Measurements from ENCODE around the gene GALNT6. TPM values are rescaled to one million over a fixed set of nuclear protein-coding genes. Genes with fewer than 3 reads are reported as not detected.
"Not testable (repeated sequence)": the region's sequence is repeated elsewhere in the genome, so short reads cannot be mapped to it uniquely, and the experiment has no call there.

GALNT6 gene
- total RNA-seq, 6 experiments from 2014 or later: 0.55 to 3.3 (median 1.3) TPM

- Histone ChIP-seq H3K9me3 (no peaks in the 10 kb centered on the region), H3K4me3 (peak overlapping the region; percentile 14 to 34 (median 22)), H3K27ac (no peak overlapping the region), H3K36me3 (no peaks in the 10 kb centered on the region), H3K27me3 (no peaks in the 10 kb centered on the region), H3K4me1 (no peaks in the 10 kb centered on the region)
- intact Hi-C loops (cut with DNase I): loop anchor here in 1 of 2 donors (5.0 kb wide), 1 partner anchor 69 kb away; the partner anchor contains the start of gene SMAGP
- TF ChIP-seq POLR2A (IDR thresholded peaks at IDR 0.05) (no peak), CTCF (IDR thresholded peaks at IDR 0.05) (peak; percentile 94 to 99 (median 96))
- 13% methylated on average over 6 of the region's 9 CpGs for WGBS (ENCODE audit: insufficient coverage, low coverage, low lambda C conversion rate, missing lambda C conversion rate)
- peak in 2 of 3 donors; percentile 45 to 73 for DNase-seq
- peak; percentile 95 to 99 (median 98) for ATAC-seq
Measured at GRCh38 chr12:51341251-51342007, 49.8 kb downstream of the GALNT6 start.

- Histone ChIP-seq H3K4me3 (no peak overlapping the region), H3K4me1 (no peaks in the 10 kb centered on the region), H3K9me3 (no peaks in the 10 kb centered on the region), H3K36me3 (no peaks in the 10 kb centered on the region), H3K27me3 (no peaks in the 10 kb centered on the region), H3K27ac (no peak overlapping the region)
- WGBS (ENCODE audit: insufficient coverage, low coverage, low lambda C conversion rate, missing lambda C conversion rate): 76% methylated on average over 5 of the region's 6 CpGs
- intact Hi-C loops (cut with DNase I): loop anchor here in 1 of 2 donors (5.0 kb wide), 1 partner anchor 67 kb away; the partner anchor contains the start of gene SMAGP
- DNase-seq: no peak
- TF ChIP-seq POLR2A (IDR thresholded peaks at IDR 0.05) (no peak), CTCF (IDR thresholded peaks at IDR 0.05) (no peak)
- no peak for ATAC-seq
Measured at GRCh38 chr12:51339750-51340149, 51.5 kb downstream of the GALNT6 start.

- H3K27me3 ChIP-seq; H3K4me3 ChIP-seq; H3K4me1 ChIP-seq; ATAC-seq; H3K27ac ChIP-seq; DNase-seq; H3K36me3 ChIP-seq; intact Hi-C loops (cut with DNase I); H3K9me3 ChIP-seq: not testable (repeated sequence)
Measured at GRCh38 chr12:51337336-51337735, 53.9 kb downstream of the GALNT6 start.

- no peak for DNase-seq
- TF ChIP-seq POLR2A (IDR thresholded peaks at IDR 0.05) (no peak), CTCF (IDR thresholded peaks at IDR 0.05) (no peak)
- Histone ChIP-seq H3K27me3 (no peaks in the 10 kb centered on the region), H3K36me3 (no peaks in the 10 kb centered on the region), H3K9me3 (no peaks in the 10 kb centered on the region), H3K4me1 (no peaks in the 10 kb centered on the region), H3K4me3 (no peak overlapping the region), H3K27ac (no peak overlapping the region)
- ATAC-seq: no peak
- intact Hi-C loops (cut with DNase I): no loop called here
- 63% methylated on average over 2 of the region's 2 CpGs for WGBS (ENCODE audit: insufficient coverage, low coverage, low lambda C conversion rate, missing lambda C conversion rate)
Measured at GRCh38 chr12:51335931-51336330, 55.3 kb downstream of the GALNT6 start.

GRCh38 chr12:51334764-51335163 is 56.4 kb downstream of the GALNT6 start:
- WGBS (ENCODE audit: insufficient coverage, low coverage, low lambda C conversion rate, missing lambda C conversion rate): 63% methylated on average over 4 of the region's 4 CpGs
- H3K27ac ChIP-seq: no peak overlapping the region
- no peaks in the 10 kb centered on the region for H3K36me3 ChIP-seq
- no peak for ATAC-seq
- no peak for DNase-seq
- no peaks in the 10 kb centered on the region for H3K9me3 ChIP-seq
- H3K4me3 ChIP-seq: no peak overlapping the region
- no peaks in the 10 kb centered on the region for H3K4me1 ChIP-seq
- TF ChIP-seq POLR2A (IDR thresholded peaks at IDR 0.05) (no peak), CTCF (IDR thresholded peaks at IDR 0.05) (no peak)
- H3K27me3 ChIP-seq: no peaks in the 10 kb centered on the region
- intact Hi-C loops (cut with DNase I): no loop called here
